GM12878 (cell line): ENCODE measurements around the gene SHD. TPM values are rescaled to one million over a fixed set of nuclear protein-coding genes. Genes with fewer than 3 reads are reported as not detected.

Source experiments
- ATAC-seq: fragments of 200-7000 bp; cut with Tn5 transposase; 3 replicates; pipeline ENCODE4 v1.9.1; 2020; ENCODE audit warnings: mild to moderate bottlenecking, moderate library complexity
- BruUV-seq: library from RNA; stranded (reverse); fragments of 400-500 nt; replicated peaks from 2 replicates; lab custom pipeline; 2021; lab: Mats Ljungman, UMichigan
- CTCF ChIA-PET: fragments of 300-600 bp; sonication (Branson Sonifier 250); formaldehyde crosslinking; extraction: SDS; loops from one replicate; lab custom pipeline; 2021; ENCODE audit warnings: inconsistent platforms; lab: Yijun Ruan, JAX
- POLR2A ChIA-PET: fragments of 350-600 bp; formaldehyde crosslinking; extraction: SDS; loops from one replicate; lab custom pipeline; 2021; ENCODE audit warnings: inconsistent platforms; lab: Charles Lee
- RAD21 ChIA-PET: fragments of 300-600 bp; sonication (Branson Sonifier 250); formaldehyde crosslinking; loops from one replicate; lab custom pipeline; 2023; ENCODE audit warnings: antibody characterized with exemption; ENCODE audit not compliant: unreplicated experiment; lab: Charles Lee
- SMC1A ChIA-PET: fragments of 300-600 bp; sonication (Branson Sonifier 250); formaldehyde crosslinking; loops from one replicate; lab custom pipeline; 2023; ENCODE audit not compliant: unreplicated experiment, uncharacterized antibody; lab: Charles Lee
- DNase-seq: peaks from one replicate; pipeline ENCODE4 v3.0.0-alpha.2; 2011; ENCODE audit warnings: low read depth, low spot score
- FAIRE-seq: peaks from 3 replicates; lab custom pipeline; 2011; peaks lifted over from hg19 to GRCh38; lab: Jason Lieb, UNC
- H2AFZ ChIP-seq: 2 replicates; pipeline ENCODE4 v1.6.0; 2011; ENCODE audit warnings: low read depth, low read length, control low read depth; ENCODE audit not compliant: control insufficient read depth
- H3K27ac ChIP-seq: 2 replicates; pipeline ENCODE4 v1.5.1; 2011; ENCODE audit warnings: control low read depth; ENCODE audit not compliant: control insufficient read depth, insufficient read depth
- H3K27me3 ChIP-seq, 2 experiments: replicated peaks in 1 of 2; 2 replicates each; pipeline versions ENCODE4 v1.6.0 to v1.6.1; 2011; ENCODE audit warnings: low read length in 1 of 2; ENCODE audit not compliant: control insufficient read depth in 2 of 2, insufficient read depth in 2 of 2
- H3K36me3 ChIP-seq, 2 experiments: 2 replicates each; pipeline ENCODE4 v1.5.1; 2011; ENCODE audit warnings: low read length in 1 of 2; ENCODE audit not compliant: control insufficient read depth in 2 of 2, insufficient read depth in 2 of 2
- H3K4me1 ChIP-seq: 2 replicates; pipeline ENCODE4 v1.6.1; 2011; ENCODE audit warnings: mild to moderate bottlenecking, low read length, moderate library complexity, mixed read lengths; ENCODE audit not compliant: control insufficient read depth, insufficient read depth
- H3K4me2 ChIP-seq: 2 replicates; pipeline ENCODE4 v1.6.0; 2011; ENCODE audit warnings: control low read depth; ENCODE audit not compliant: control insufficient read depth, insufficient read depth
- H3K4me3 ChIP-seq: fragments of 200-600 bp; sonication (generic); 2 replicates; pipeline ENCODE4 v1.5.1; 2016
- H3K79me2 ChIP-seq: 2 replicates; pipeline ENCODE4 v1.6.0; 2011; ENCODE audit warnings: low read length; ENCODE audit not compliant: control insufficient read depth, insufficient read depth
- H3K9ac ChIP-seq: 2 replicates; pipeline ENCODE4 v1.8.0; 2011; ENCODE audit warnings: low read length, control low read depth, mixed read lengths; ENCODE audit not compliant: control insufficient read depth, insufficient read depth
- H3K9me3 ChIP-seq: replicated peaks from 3 replicates; pipeline ENCODE4 v1.5.1; 2011; ENCODE audit warnings: mild to moderate bottlenecking, low read length; ENCODE audit not compliant: control insufficient read depth, insufficient read depth
- H4K20me1 ChIP-seq: 2 replicates; pipeline ENCODE4 v1.6.0; 2011; ENCODE audit not compliant: control insufficient read depth, insufficient read depth
- CHD1 ChIP-seq: IDR thresholded peaks from 2 replicates; pipeline ENCODE4 v1.6.1; 2012; ENCODE audit warnings: low read depth, low read length, improper control_type of control experiment
- CHD4 ChIP-seq: fragments of 200-600 bp; sonication (generic); IDR thresholded peaks from 2 replicates; pipeline ENCODE4 v1.6.1; 2016; ENCODE audit warnings: mild to moderate bottlenecking
- ESRRA ChIP-seq: IDR thresholded peaks from 2 replicates; pipeline ENCODE4 v1.6.1; 2012; ENCODE audit warnings: mild to moderate bottlenecking, low read length, improper control_type of control experiment
- GABPA ChIP-seq: IDR thresholded peaks from 2 replicates; pipeline ENCODE4 v1.6.1; 2014; ENCODE audit warnings: antibody characterized with exemption, low read depth, mild to moderate bottlenecking, inconsistent platforms
- HCFC1 ChIP-seq: fragments of 150-350 bp; IDR thresholded peaks from 2 replicates; pipeline ENCODE4 v1.6.1; 2014; ENCODE audit warnings: low read length
- KAT2A ChIP-seq: conservative IDR thresholded peaks from 2 replicates; pipeline ENCODE4 v1.6.1; 2011; ENCODE audit warnings: low read depth, low read length; ENCODE audit not compliant: control insufficient read depth
- MEF2A ChIP-seq: IDR thresholded peaks from 2 replicates; pipeline ENCODE4 v1.6.1; 2011; ENCODE audit warnings: low read depth, mild to moderate bottlenecking, low read length, moderate library complexity; ENCODE audit not compliant: insufficient read depth
- MLLT1 ChIP-seq: fragments of 450-650 bp; IDR thresholded peaks from 2 replicates; pipeline ENCODE4 v1.6.1; 2016; ENCODE audit warnings: mild to moderate bottlenecking
- MTA3 ChIP-seq: IDR thresholded peaks from 2 replicates; pipeline ENCODE4 v1.6.1; 2012; ENCODE audit warnings: low read length, inconsistent platforms, borderline replicate concordance
- NFIC ChIP-seq: IDR thresholded peaks from 2 replicates; pipeline ENCODE4 v1.6.1; 2012; ENCODE audit warnings: low read depth, mild to moderate bottlenecking, inconsistent platforms, low read length, moderate library complexity
- PAX5 ChIP-seq: IDR thresholded peaks from 2 replicates; pipeline ENCODE4 v1.6.1; 2011; ENCODE audit warnings: low read depth, low read length, borderline replicate concordance
- PBX3 ChIP-seq: IDR thresholded peaks from 2 replicates; pipeline ENCODE4 v1.6.1; 2011; ENCODE audit warnings: mild to moderate bottlenecking, low read depth, low read length, moderate library complexity; ENCODE audit not compliant: insufficient replicate concordance
- POLR2AphosphoS5 ChIP-seq: IDR thresholded peaks from 2 replicates; pipeline ENCODE4 v1.6.1; 2011; ENCODE audit warnings: mild to moderate bottlenecking, low read length, inconsistent platforms
- POU2F2 ChIP-seq: IDR thresholded peaks from 3 replicates; pipeline ENCODE4 v1.6.1; 2011; ENCODE audit warnings: low read depth, mild to moderate bottlenecking, low read length, borderline replicate concordance
- RB1 ChIP-seq: fragments of 450-650 bp; formaldehyde crosslinking; IDR thresholded peaks from 2 replicates; pipeline ENCODE4 v1.6.1; 2017; ENCODE audit warnings: mild to moderate bottlenecking, borderline replicate concordance
- RELA ChIP-seq: fragments of 450-650 bp; IDR thresholded peaks from 2 replicates; pipeline ENCODE4 v1.8.0; 2014; ENCODE audit warnings: borderline replicate concordance; ENCODE audit not compliant: partially characterized antibody
- SPI1 ChIP-seq: IDR thresholded peaks from 2 replicates; pipeline ENCODE4 v1.6.1; 2011; ENCODE audit warnings: low read depth, mild to moderate bottlenecking, low read length, moderate library complexity, borderline replicate concordance; ENCODE audit not compliant: insufficient read depth
- SRF ChIP-seq, 2 experiments: IDR thresholded peaks; 2 replicates each; pipeline ENCODE4 v1.6.1; 2011; ENCODE audit warnings: low read depth in 2 of 2, low read length in 2 of 2, mild to moderate bottlenecking in 1 of 2, moderate library complexity in 1 of 2
- TARDBP ChIP-seq: IDR thresholded peaks from 2 replicates; pipeline ENCODE4 v1.6.1; 2016; ENCODE audit warnings: borderline replicate concordance
- WRNIP1 ChIP-seq: IDR thresholded peaks from 2 replicates; pipeline ENCODE4 v1.6.1; 2011; ENCODE audit warnings: low read depth, low read length, improper control_type of control experiment, borderline replicate concordance
- ZNF24 ChIP-seq: fragments of 450-650 bp; IDR thresholded peaks from 2 replicates; pipeline ENCODE4 v1.6.1; 2017; ENCODE audit warnings: antibody characterized with exemption, mild to moderate bottlenecking
- WGBS: methylation state at CpG from one replicate; pipeline ENCODE4 v1.1.6; 2016; ENCODE audit warnings: low lambda C conversion rate; ENCODE audit not compliant: insufficient replicate concordance, insufficient coverage; ENCODE audit errors: missing lambda C conversion rate; 5-methylcytosine and 5-hydroxymethylcytosine counted together
- in situ Hi-C: fragments of 300-500 bp; cut with MboI; formaldehyde crosslinking; loops from 9 replicates; pipeline ENCODE4 v1.14.3; 2018; ENCODE audit warnings: mixed read lengths
- intact Hi-C: fragments of 100-400 bp; cut with micrococcal nuclease; formaldehyde crosslinking; loops from one replicate; pipeline ENCODE4 v1.14.2; 2022; ENCODE audit not compliant: unreplicated experiment
- polyA plus RNA-seq, 11 experiments: library from polyadenylated mRNA; depleted of rRNA in 4 of 11; unstranded in 6 of 11; stranded (reverse) in 5 of 11; fragments of >200 nt; fragmentation: Nextera tagmentation in 4 of 11; fragmentation: Illumina TruSeq in 1 of 11; extraction: Ambion mirVana in 4 of 11; extraction: Trizol in 1 of 11; gene quantifications; 1 replicate in 1 of 11; 2 replicates in 10 of 11; pipeline versions ENCODE4 v1.2.1 to v1.2.3, GENCODE V29; 2011 to 2016; ENCODE audit warnings: inconsistent platforms in 2 of 11, missing spikeins in 2 of 11, low read depth in 1 of 11
- total RNA-seq, 4 experiments: library from RNA; depleted of rRNA in 3 of 4; stranded (reverse); fragments of >200 nt in 3 of 4; fragmentation: Illumina TruSeq in 1 of 4; extraction: Trizol in 1 of 4; gene quantifications; 2 replicates each; pipeline versions ENCODE4 v1.2.1 to v1.2.3, GENCODE V29; 2013 to 2021
- TF ChIP-seq, protein P1 (sequence below): IDR thresholded peaks from 2 replicates; pipeline ENCODE4 v1.6.1; 2012; ENCODE audit warnings: low read depth, low read length, improper control_type of control experiment

SHD gene
- total and polyA plus RNA-seq, 10 of the 15 experiments (the other 5 are each of a cell fraction or from before 2014, with no cell fraction given) = 0.09 TPM; not detected in 9

- no peak for TF ChIP-seq MEF2A
- no peak for TF ChIP-seq POU2F2
- TF ChIP-seq CHD1 = no peak
- TF ChIP-seq MTA3 = no peak
- TF ChIP-seq SPI1 = no peak
- no peak for TF ChIP-seq HCFC1
- TF ChIP-seq PAX5 = no peak
- TF ChIP-seq GABPA = no peak
These were observed 34.9 kb downstream of the SHD start (continued) for GRCh38 chr19:4313847-4314490.

- DNase-seq (no peak), FAIRE-seq (no peak), ATAC-seq (no peak)
- SMC1A ChIA-PET = no interaction called here
- H3K4me3 ChIP-seq = no peak overlapping the region
- TF ChIP-seq MLLT1 = no peak
- TF ChIP-seq RELA = no peak
- no peak for TF ChIP-seq ZNF24
- no peak for TF ChIP-seq TARDBP
- TF ChIP-seq MEF2A = no peak
- TF ChIP-seq, protein P1, sequence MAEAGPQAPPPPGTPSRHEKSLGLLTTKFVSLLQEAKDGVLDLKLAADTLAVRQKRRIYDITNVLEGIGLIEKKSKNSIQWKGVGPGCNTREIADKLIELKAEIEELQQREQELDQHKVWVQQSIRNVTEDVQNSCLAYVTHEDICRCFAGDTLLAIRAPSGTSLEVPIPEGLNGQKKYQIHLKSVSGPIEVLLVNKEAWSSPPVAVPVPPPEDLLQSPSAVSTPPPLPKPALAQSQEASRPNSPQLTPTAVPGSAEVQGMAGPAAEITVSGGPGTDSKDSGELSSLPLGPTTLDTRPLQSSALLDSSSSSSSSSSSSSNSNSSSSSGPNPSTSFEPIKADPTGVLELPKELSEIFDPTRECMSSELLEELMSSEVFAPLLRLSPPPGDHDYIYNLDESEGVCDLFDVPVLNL = no peak
- TF ChIP-seq PBX3 = no peak
- no peak for TF ChIP-seq WRNIP1
- no peak for TF ChIP-seq NFIC
- TF ChIP-seq KAT2A = no peak
- TF ChIP-seq RB1 = no peak
- TF ChIP-seq ESRRA = no peak
- TF ChIP-seq SRF (IDR thresholded peaks at IDR 0.05; ENCODE audit: low read depth in 2 of 2, low read length in 2 of 2) = no peak
- no peak for TF ChIP-seq POLR2AphosphoS5
- TF ChIP-seq CHD4 = no peak
- 61% methylated on average over 9 of the region's 9 CpGs for WGBS
- CTCF ChIA-PET = no interaction called here
- H3K36me3 ChIP-seq = no peaks in the 10 kb centered on the region
- RAD21 ChIA-PET = no interaction called here
- no peaks in the 10 kb centered on the region for H4K20me1 ChIP-seq
- no peaks in the 10 kb centered on the region for H3K79me2 ChIP-seq
- intact Hi-C loops (no loop called here), in situ Hi-C loops (no loop called here)
- H3K4me2 ChIP-seq = no peak overlapping the region
- H3K27ac ChIP-seq = no peak overlapping the region
- H3K4me1 ChIP-seq = no peaks in the 10 kb centered on the region
- H2AFZ ChIP-seq = no peak overlapping the region
- H3K9me3 ChIP-seq = no peaks in the 10 kb centered on the region; the same call in 2 of the 3 replicates
- POLR2A ChIA-PET = no interaction called here
- H3K9ac ChIP-seq = no peak overlapping the region
- H3K27me3 ChIP-seq = no peaks in the 10 kb centered on the region
- no TSS peak for BruUV-seq
These were observed 37.9 kb downstream of the SHD start for GRCh38 chr19:4316956-4317355.
